Measurements from ENCODE around the gene DUOX2.

DNA sequence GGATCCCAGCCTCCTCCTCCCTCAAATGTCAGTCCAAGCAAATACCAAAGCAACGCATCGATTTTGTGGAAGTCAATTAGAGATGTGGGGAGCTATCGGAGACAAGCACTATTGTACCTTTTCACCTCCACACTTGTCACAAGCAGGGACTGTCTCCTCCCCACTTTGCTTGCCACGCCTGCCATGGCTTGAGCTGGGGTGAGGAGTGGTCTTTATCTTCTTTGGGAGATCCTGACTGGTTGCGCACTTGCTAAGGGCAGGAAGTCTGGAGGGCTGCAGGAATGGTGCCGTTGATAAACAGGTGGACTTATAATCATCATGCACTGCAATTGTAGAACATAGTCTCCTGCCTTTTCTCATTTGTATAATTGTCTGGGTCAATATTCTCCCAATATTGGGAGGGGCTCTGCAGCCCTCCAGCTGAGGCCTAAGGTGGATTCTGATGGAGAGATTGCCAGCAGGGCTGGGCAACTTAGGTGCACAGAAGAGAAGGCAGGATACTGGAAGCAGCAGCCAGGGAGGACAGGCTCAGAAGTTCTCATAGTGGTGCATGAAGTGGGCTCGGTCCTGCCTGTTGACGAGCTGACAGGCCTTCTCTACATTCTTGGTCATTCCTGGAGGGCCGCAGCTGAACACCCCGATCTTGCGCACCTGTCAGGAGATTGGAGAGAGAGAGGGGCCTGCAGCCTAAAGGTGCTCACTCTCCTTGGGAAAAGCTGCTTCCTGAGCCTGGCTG is 20.2 kb downstream of the DUOX2 start:
- TF ChIP-seq POLR2A (IDR thresholded peaks at IDR 0.05), result no peak
- TF ChIP-seq, protein P1, sequence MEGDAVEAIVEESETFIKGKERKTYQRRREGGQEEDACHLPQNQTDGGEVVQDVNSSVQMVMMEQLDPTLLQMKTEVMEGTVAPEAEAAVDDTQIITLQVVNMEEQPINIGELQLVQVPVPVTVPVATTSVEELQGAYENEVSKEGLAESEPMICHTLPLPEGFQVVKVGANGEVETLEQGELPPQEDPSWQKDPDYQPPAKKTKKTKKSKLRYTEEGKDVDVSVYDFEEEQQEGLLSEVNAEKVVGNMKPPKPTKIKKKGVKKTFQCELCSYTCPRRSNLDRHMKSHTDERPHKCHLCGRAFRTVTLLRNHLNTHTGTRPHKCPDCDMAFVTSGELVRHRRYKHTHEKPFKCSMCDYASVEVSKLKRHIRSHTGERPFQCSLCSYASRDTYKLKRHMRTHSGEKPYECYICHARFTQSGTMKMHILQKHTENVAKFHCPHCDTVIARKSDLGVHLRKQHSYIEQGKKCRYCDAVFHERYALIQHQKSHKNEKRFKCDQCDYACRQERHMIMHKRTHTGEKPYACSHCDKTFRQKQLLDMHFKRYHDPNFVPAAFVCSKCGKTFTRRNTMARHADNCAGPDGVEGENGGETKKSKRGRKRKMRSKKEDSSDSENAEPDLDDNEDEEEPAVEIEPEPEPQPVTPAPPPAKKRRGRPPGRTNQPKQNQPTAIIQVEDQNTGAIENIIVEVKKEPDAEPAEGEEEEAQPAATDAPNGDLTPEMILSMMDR (IDR thresholded peaks at IDR 0.05 in 4 of 5, conservative IDR thresholded peaks at IDR 0.05 in 1 of 5), result no peak

Measured in gastrocnemius medialis (tissue), 4 donors.